GM12892 (cell line): ENCODE results near the gene ZNF556.

ENCODE experiments used
- POLR2A ChIP-seq: IDR thresholded peaks from 2 replicates; pipeline ENCODE4 v1.6.1; 2011; ENCODE audit warnings: low read depth, low read length, control low read depth
- POLR2AphosphoS5 ChIP-seq: IDR thresholded peaks from 2 replicates; pipeline ENCODE4 v1.6.1; 2011; ENCODE audit warnings: low read depth, low read length, control low read depth
- TAF1 ChIP-seq: IDR thresholded peaks from 2 replicates; pipeline ENCODE4 v1.6.1; 2011; ENCODE audit warnings: low read depth, mild to moderate bottlenecking, control low read depth, low read length, borderline replicate concordance

- TF ChIP-seq POLR2AphosphoS5, result no peak
- no peak for TF ChIP-seq POLR2A
- TF ChIP-seq TAF1, result no peak
These were observed 18.5 kb upstream of the ZNF556 start for GRCh38 chr19:2848616-2849015.
